Spleen (tissue), 7 donors: ENCODE results near the gene CDC123.

Source experiments
- CTCF ChIP-seq, 11 experiments: fragments of 200-600 bp in 7 of 11; fragments of 450-650 bp in 4 of 11; sonication (generic) in 4 of 11; IDR thresholded peaks in 8 of 11; conservative IDR thresholded peaks in 3 of 11; 1 replicate in 7 of 11; 2 replicates in 4 of 11; pipeline versions ENCODE4 v1.4.0 to v1.8.0; 2016 to 2021; ENCODE audit warnings: antibody characterized with exemption in 11 of 11, inconsistent platforms in 4 of 11, mild to moderate bottlenecking in 1 of 11
- POLR2A ChIP-seq, 3 donors: fragments of 450-650 bp; IDR thresholded peaks; one replicate each; pipeline ENCODE4 v1.5.1; 2017; ENCODE audit warnings: antibody characterized with exemption in 3 of 3, mild to moderate bottlenecking in 1 of 3
- donor health status: DM: no; HTN: no; CAD: no; lungs with moderate emphysema.
- donor health status: DM: no; HTN: no; CAD: no.
- donor health status: DM: no; HTN: no; CAD: no.

- TF ChIP-seq CTCF (IDR thresholded peaks at IDR 0.05 in 8 of 11, conservative IDR thresholded peaks at IDR 0.05 in 3 of 11) (no peak), POLR2A (IDR thresholded peaks at IDR 0.05) (no peak)
Measured at GRCh38 chr10:12237265-12238220, 41.6 kb downstream of the CDC123 start.
